ENCODE measurements around the gene BCCIP.

The BCCIP gene

GRCh38 chr10:125797994-125798662 is 25.2 kb upstream of the BCCIP start:
- no peak for FAIRE-seq

DNA sequence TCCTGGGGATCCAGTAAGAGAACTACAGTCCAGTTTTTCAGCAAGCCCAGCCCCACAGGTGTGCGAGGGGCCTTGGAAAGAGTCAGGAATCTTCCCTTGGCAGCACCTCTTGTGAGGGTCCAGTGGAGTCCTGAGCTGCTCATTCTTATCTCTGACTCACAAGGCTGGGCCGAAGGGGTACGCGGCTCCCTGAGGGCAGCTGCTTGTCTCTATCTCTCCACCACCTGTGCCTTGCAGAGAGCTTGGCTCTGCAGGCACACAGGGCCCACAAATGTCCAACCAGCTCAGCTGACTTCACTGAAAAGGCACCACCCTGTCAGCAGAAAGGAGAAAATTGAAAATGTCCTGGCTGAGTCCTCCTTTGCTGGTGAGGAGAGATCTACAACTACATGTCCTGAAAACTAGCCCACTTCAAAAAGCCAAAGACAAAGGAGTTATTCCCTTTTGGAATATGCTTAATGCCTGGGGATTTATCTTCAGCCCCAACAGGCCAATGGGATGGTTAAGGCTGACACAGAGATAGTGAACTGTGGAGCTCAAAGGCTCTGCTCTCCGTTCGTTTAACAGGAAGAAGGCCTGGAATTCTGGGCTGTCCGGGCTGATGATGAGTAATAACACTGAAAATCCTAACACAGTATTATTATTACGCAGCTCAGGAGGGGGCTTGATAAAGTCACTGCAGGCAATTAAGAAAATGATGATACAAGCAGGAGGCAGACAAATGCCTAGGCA is 23.7 kb upstream of the BCCIP start:
- no peak for FAIRE-seq

GRCh38 chr10:125801574-125801973 is 21.8 kb upstream of the BCCIP start:
- FAIRE-seq: no peak

DNA sequence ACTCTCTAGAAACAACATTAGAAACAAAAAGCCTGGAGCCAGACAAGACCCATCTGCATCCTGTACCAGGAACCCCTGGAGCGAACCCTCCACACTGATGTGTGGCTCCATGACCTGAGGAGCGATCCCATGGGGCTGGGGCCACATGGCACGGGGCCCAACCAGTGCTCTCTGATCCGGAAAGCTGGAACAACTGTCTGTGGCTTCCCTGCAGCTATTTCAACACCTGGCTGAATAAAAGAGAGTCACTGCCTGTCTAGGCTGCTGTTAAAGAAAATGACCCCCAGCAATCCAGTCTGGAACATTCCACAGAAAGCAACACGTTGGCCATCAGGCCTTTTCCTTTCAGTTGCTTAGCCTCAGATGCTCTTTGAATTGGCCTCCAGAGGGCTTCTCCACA is 21.2 kb upstream of the BCCIP start:
- no peak for FAIRE-seq

- FAIRE-seq: no peak
Observed at GRCh38 chr10:125802739-125803138, 20.6 kb upstream of the BCCIP start.

DNA sequence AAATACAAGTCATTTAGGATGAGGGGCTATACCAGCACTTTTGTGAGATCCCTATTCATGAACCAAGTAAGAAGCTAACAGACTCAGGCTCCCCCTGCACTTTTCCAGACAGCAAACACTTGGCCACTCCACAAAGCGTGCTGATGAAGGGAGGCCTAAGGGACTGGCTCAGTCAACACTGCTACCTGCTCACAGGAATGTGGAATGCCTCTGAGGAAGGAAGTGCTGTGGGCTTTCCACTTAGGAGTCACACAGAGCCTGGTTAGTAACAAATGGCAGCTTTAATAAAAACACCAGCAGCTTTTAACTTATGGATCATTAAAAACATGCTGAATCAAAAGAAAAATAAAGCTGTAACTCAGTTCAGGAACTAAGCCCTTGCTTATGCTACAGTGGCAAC is 15.3 kb upstream of the BCCIP start:
- no peak for FAIRE-seq

- FAIRE-seq: no peak
Observed at GRCh38 chr10:125811251-125811650, 12.1 kb upstream of the BCCIP start.

DNA sequence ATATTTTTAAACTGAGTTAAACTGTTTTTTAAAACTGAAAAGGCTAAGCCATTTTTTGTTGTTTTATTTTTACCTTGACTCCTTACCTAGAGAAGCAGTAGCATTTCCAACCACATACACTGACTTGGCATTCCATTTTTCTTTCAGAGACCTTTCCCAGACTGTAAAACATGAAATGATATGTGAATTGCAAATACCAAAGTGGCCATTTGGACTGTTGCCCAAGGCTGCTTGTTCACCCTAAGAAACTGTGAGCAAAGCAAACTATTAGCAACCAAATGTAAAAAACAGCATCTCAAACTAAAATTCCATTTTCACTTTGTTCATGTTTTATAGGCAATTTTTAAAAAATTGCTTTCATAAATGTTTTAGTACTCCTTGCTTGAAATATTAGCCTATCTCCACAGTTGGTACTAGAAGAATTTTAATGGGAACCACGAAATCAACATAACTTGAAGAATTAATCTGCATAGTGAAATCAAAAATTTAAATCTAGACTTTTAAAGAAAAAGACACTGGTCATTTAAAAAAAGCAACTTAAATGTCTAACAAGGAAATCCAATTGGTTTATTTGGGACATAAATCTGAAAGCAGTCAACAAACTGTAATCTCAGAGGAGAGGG is 11.1 kb upstream of the BCCIP start:
- no peak for FAIRE-seq

GRCh38 chr10:125815764-125816163 is 7.6 kb upstream of the BCCIP start:
- no peak for FAIRE-seq

GRCh38 chr10:125816548-125816947 is 6.8 kb upstream of the BCCIP start:
- no peak for FAIRE-seq

DNA sequence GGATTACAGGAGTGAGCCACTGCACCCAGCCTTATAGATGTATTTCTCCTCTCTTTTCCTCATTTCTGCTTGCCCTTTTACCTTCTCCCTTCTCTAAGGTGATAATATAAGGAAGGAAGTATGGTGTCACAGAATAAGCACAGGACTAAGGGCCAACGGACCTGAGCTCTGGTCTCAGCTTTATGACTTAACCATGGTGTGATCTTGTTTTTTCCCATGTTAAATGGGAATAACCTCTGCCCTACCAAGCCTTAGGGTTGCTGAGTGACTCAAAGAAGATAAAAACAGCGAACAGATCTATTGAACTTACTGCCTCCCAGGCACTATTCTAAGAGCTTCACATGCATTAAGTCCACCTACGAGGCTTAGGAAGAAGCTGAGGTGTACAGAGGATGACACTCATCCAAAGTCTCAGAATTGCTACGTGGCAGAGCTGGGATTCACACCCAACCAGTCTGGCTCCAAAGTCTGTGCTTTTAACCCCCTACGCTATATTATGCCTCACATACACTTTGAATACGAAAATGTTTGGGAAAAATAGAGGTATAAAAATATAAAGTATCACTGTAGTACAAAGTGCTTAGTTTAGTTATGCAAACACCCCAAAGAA is 5.9 kb upstream of the BCCIP start:
- no peak for FAIRE-seq

DNA sequence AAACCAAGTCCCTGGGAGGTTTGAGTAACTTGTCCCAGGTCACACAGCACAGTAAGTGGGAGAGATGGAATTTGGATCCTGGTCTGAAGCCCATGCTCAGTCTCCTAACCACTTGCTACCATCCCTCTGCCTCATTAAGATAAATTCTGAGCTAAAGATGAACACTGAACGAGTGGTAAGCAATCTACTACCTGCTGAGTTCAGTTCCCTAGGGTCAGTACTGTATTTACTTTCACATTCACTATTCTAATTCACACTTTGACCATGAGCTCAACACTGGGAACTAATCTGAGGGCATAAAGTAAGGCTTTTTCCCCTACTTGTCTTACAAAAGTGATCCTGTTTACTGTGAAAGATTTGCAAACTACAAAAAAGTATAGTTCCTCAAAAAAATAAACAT is 2.6 kb upstream of the BCCIP start:
- FAIRE-seq: no peak

DNA sequence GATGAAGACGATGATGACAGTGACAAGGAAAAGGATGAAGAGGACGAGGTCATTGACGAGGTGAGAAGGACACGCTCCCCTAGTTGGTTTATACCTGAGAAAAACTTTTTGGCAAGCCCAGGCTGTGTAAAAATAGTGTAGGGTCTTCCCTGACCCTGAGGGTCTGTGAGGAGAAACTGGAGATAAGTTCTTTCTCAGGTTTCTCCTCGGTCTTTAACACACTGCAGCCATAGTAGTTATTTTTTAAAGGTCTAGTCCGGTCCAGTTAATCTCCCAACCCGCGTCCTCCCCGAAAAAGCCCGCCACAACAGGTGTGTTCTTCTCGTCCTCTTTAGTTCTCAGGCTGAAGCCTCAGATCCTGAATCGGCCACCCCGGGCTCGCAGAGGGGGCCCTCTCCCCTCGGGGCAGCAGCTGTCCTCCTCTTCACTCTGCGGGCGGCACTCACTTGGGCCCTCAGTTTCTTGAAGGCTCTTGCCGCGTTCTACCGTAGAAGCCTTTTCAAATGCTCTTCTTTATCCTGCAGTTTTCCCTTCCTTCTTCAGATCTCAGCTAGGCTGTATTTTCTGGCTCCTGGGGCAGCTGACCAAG is 411 bp downstream of the BCCIP start:
- no peak for FAIRE-seq

DNA sequence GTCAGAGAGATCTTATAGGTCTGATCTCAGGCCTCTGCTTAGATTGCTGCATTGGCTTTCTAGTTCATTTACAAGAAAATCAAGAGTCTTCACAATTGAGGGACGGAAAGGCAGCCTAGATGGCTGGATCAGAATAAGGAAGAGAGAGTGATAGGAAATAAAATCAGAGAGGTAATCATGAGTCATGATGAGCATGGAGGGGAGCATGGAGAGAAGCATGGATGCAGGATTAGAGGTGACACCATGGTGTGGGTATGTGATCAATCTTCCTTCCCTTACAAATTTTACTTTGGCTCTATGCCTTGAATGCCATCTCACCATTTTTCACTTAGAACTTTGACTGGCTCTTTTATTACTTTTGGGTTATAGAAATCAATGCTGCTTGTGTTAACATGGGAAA is 1.4 kb downstream of the BCCIP start:
- no peak for FAIRE-seq

DNA sequence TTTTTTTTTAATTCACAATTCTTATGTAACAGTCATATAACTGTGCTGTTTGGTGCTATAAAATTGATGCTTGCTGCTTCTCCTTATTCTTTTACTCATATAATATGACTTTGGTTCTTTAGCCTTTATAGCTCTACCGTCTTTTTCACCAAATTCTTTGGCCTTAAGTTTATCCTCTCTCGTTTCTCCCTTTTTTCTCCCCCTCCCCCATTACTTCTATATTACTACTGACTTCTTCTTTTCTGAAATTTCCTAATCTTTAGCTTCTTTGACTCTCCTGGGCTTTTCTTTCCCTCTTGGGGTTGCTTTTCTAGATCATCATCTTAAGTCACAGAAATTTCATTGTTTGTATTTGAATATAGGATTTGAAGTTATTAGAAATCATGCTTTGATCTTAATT is 3.8 kb downstream of the BCCIP start:
- FAIRE-seq: no peak

- no peak for FAIRE-seq
Observed at GRCh38 chr10:125828311-125828710, 5.0 kb downstream of the BCCIP start.

DNA sequence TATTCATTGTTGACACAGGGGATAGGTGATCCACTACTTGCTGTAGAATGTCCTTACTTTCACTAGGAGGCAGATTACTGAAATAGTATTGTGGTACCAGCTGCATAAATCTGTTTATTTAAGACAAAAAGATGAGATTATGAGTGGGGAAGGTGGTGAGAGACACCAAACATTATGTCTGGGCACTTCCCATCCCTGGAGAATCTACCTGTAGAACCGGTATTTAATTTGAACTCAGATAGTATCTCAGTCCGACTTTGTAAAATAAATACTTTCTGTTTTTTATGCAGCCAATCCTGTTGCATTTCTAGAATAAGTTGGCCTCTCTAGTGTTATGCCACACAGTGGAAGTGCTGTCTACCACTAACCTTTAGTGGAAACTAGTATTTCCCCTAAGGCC is 13.4 kb downstream of the BCCIP start:
- FAIRE-seq: no peak

DNA sequence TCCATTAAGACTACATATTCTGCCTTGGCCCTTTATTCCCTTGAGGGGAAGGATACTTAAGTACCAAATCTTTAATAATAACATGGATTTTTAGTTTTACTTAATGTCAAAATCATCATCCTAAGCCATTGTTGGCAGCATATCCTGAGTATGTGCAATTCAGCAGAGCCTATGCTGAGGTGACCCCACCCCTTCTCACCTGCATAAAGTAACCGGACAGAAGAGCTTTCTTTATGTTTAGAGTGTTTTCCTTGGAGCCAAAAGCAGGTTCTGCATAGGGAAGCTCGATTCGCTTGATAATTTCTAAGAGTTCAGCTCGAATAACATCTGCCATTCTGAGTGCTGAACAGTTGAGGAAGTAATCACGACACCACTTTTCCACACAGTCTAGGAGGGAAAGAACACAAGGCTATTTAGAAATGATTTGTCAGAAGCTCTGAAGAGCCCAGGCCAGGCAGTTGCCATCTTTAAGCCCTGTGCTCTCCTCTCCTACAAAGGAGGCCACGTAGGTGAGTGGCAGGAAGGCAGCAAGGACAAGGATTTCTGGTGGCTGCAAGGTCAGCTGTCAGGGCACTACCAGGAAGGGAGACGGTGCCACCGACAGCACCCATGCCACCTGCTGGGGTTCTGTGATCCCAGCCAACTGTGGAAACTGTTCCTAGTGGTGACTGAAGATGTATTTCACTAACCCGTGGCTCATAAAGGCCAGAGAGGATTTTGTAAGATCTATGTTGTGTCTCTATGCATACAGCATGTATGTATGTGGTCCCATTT is 15.6 kb downstream of the BCCIP start:
- no peak for FAIRE-seq

DNA sequence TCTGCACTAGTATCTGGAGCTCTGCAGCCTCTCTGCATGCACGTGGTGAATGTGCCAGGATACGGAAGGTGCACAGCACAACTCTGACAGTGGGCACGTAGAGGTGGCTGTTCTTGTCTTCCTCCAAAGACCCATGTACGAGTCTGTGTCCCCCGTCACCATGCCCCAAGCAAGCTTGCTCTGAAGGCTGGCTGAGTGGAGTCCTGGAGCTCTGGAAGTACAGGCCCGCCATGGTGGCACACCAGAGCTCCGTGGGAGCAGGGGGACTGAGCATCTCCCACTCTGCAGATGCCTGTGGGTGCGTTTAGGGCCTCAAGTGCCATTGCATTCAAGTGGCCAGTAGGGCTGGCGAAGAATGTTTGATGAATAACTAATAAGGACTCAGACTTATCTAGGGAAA is 17.1 kb downstream of the BCCIP start:
- FAIRE-seq: no peak

GRCh38 chr10:125840955-125841354 is 17.6 kb downstream of the BCCIP start:
- no peak for FAIRE-seq

DNA sequence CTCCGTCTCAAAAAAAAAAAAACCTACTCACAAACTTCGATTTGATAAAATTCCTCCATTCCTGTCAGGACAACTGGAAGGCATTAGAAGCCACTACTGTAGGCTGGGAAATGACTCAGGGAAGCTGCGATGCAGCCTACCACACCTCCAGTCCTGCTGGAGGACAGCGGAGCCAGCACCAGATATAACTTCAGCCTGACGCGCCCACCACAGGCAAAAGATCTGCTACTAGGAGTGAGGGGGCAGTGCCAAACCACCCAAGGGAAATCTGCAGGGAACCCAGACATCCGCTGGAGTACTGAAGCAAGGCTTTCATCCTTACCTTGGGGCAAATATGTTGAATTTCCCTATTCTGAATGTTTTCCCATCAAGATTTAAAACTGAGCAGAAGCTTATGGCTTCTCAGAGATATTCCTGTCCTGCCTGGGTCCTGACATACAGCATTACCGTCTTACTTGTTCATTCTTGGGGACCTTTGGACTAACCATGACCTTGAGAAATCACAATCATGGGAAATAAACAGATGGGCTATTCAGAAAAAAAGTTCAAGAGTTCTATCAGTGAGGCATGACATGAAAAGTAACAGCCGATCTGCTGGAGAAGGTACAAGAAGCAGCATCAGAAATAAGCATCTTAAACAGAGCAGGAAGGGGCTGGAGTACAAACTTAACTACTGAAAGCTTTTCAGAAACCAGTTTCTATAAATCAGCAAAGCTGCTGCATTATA is 20.4 kb downstream of the BCCIP start:
- FAIRE-seq: no peak

- no peak for FAIRE-seq
Observed at GRCh38 chr10:125844751-125845221, 21.4 kb downstream of the BCCIP start.
